ENCODE results near the gene DISP3. TPM values are rescaled to one million over a fixed set of nuclear protein-coding genes. Genes with fewer than 3 reads are reported as not detected.

DISP3 gene
- total and polyA plus RNA-seq, 2 of the 4 experiments (the other 2 are of a cell fraction) = 0.05 TPM; not detected in 1

DNA sequence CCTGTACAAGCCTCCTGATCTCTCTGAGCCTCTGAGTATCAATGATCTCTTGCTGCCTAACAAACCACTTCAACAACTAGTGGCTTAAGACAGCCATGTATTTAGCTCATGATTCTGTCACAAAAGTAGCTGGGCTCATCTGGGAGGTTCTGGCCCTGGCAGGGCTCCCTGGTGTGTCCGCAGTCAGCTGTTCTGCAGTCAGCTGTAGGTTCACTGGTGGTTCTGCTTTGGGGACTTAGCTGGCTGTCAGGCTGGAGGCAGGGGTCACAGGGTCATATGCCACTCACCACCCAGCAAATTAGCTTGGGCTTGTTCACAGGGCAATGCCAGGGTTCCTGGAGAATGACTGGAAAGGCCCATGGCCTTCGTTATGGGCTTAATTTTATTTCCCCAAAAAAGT, 64.8 kb downstream of the DISP3 start:
- no TSS peak for BruUV-seq (replicated peaks)
- no peak overlapping the region for H4K5ac ChIP-seq (ENCODE audit: low read depth, low read length)
- TF ChIP-seq, protein P1, sequence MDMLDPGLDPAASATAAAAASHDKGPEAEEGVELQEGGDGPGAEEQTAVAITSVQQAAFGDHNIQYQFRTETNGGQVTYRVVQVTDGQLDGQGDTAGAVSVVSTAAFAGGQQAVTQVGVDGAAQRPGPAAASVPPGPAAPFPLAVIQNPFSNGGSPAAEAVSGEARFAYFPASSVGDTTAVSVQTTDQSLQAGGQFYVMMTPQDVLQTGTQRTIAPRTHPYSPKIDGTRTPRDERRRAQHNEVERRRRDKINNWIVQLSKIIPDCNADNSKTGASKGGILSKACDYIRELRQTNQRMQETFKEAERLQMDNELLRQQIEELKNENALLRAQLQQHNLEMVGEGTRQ (IDR thresholded peaks at IDR 0.05; ENCODE audit: low read depth, low read length) = no peak
- no peak overlapping the region for H3K56ac ChIP-seq (ENCODE audit: extremely low read depth, insufficient read depth, low read length)
- H2BK20ac ChIP-seq (ENCODE audit: low read depth, low read length) = no peak overlapping the region
- no peak overlapping the region for H4K8ac ChIP-seq (ENCODE audit: low read depth in 2 of 2, low read length in 2 of 2)
- WGBS, 2 experiments (ENCODE audit: extremely low coverage in 2 of 2, insufficient read length in 1 of 2) = no CpG with 5 or more reads among the region's 2 CpGs
- H3K4ac ChIP-seq (ENCODE audit: low read depth, low read length) = no peak overlapping the region
- H3K18ac ChIP-seq (ENCODE audit: low read depth, low read length) = no peak overlapping the region
- POLR2A ChIA-PET (ENCODE audit: unreplicated experiment) = no interaction called here
- H3K14ac ChIP-seq (replicated peaks; ENCODE audit: low read depth, low read length) = no peak overlapping the region
- H2AK5ac ChIP-seq (ENCODE audit: low read depth, low read length) = no peak overlapping the region
- H3K36me3 ChIP-seq (ENCODE audit: control insufficient read depth, insufficient read depth, low read length) = no peaks in the 10 kb centered on the region
- intact Hi-C loops (cut with micrococcal nuclease) (no loop called here), dilution Hi-C loops (cut with HindIII; ENCODE audit: low sequenced_read_pairs, unreplicated experiment) (no loop called here), in situ Hi-C loops (cut with MboI; ENCODE audit: low sequenced_read_pairs) (no loop called here)
- H3K4me2 ChIP-seq (ENCODE audit: low read depth, low read length) = no peak overlapping the region
- no peak overlapping the region for H2BK15ac ChIP-seq (ENCODE audit: low read depth, low read length)
- H3K4me1 ChIP-seq (ENCODE audit: control insufficient read depth, insufficient read depth, low read length) = no peaks in the 10 kb centered on the region
- no peak overlapping the region for H4K91ac ChIP-seq (ENCODE audit: insufficient read depth, low read depth, low read length)
- no peak overlapping the region for H2BK120ac ChIP-seq (ENCODE audit: low read depth, low read length)
- no peak overlapping the region for H3K27ac ChIP-seq (ENCODE audit: insufficient read depth, low read length)
- DNase-seq = no peak
- no peak overlapping the region for H2AFZ ChIP-seq (replicated peaks; ENCODE audit: low read length, poor library complexity)
- H3K9me3 ChIP-seq (ENCODE audit: control insufficient read depth, insufficient read depth, low read length) = no peaks in the 10 kb centered on the region
- no peak overlapping the region for H3K23ac ChIP-seq (ENCODE audit: low read depth, low read length)
- CTCF ChIA-PET = no interaction called here
- no peaks in the 10 kb centered on the region; the same call in 1 of the 2 replicates for H3K27me3 ChIP-seq (ENCODE audit: control insufficient read depth, insufficient read depth, low read length)
- ATAC-seq (ENCODE audit: low read depth) = no peak
- H2BK5ac ChIP-seq (ENCODE audit: low read depth, low read length, poor library complexity, severe bottlenecking) = no peak overlapping the region
- no peaks in the 10 kb centered on the region for H4K20me1 ChIP-seq (ENCODE audit: insufficient read depth, low read length)
- no peak overlapping the region for H3K9ac ChIP-seq (ENCODE audit: low read depth, low read length)
- no peak overlapping the region for H2AK9ac ChIP-seq (replicated peaks; ENCODE audit: low read depth, low read length, poor library complexity)
- no peak overlapping the region for H3K4me3 ChIP-seq (ENCODE audit: insufficient read depth, low read depth, low read length)
- H3K79me1 ChIP-seq (ENCODE audit: low read depth in 1 of 2, low read length in 2 of 2) = no peaks in the 10 kb centered on the region
- H3K9me1 ChIP-seq (ENCODE audit: insufficient read depth, low read length) = no peaks in the 10 kb centered on the region

Measured in IMR-90 (cell line).